ENCODE measurements around the gene CSK. TPM values are rescaled to one million over a fixed set of nuclear protein-coding genes. Genes with fewer than 3 reads are reported as not detected.
A peak's percentile ranks its signal among the peaks of the same experiment; 100 is the strongest.

The CSK gene
- polyA plus RNA-seq, 4 donors: 39.4 to 76.8 (median 53.2) TPM

GRCh38 chr15:74830868-74831267 lies 49.0 kb downstream of the CSK start:
- no peak for FAIRE-seq
- no peak for DNase-seq
- Histone ChIP-seq H3K27me3 (ENCODE audit: control insufficient read depth in 3 of 3, insufficient read depth in 3 of 3, low read length in 3 of 3) (peaks cover 0 to 25% (median 9%) of the 10 kb centered on the region in 3 donors), H3K4me3 (ENCODE audit: low read depth in 1 of 3, low read length in 3 of 3) (no peak overlapping the region), H3K4me1 (ENCODE audit: control insufficient read depth in 3 of 3, insufficient read depth in 2 of 3, low read depth in 1 of 3, low read length in 2 of 3) (peaks cover 0 to 25% (median 3%) of the 10 kb centered on the region in 3 donors), H3K36me3 (ENCODE audit: control insufficient read depth in 3 of 3, insufficient read depth in 2 of 3, low read depth in 1 of 3, low read length in 3 of 3) (peaks cover 0 to 7% (median 0%) of the 10 kb centered on the region in 3 donors), H3K9me3 (ENCODE audit: control insufficient read depth in 2 of 2, insufficient read depth in 1 of 2, low read depth in 1 of 2, low read length in 1 of 2) (no peaks in the 10 kb centered on the region), H3K27ac (ENCODE audit: low read depth in 1 of 3, low read length in 2 of 3) (no peak overlapping the region)
- 16 to 67% (median 38%) methylated on average over 5 of the region's 5 CpGs for WGBS, 3 donors

- Histone ChIP-seq H3K27ac (ENCODE audit: low read depth in 1 of 3, low read length in 2 of 3) (peak overlapping the region; percentile 31 to 50 (median 40)), H3K4me3 (ENCODE audit: low read depth in 1 of 3, low read length in 3 of 3) (no peak overlapping the region), H3K36me3 (ENCODE audit: control insufficient read depth in 3 of 3, insufficient read depth in 2 of 3, low read depth in 1 of 3, low read length in 3 of 3) (peaks cover 0 to 18% (median 5%) of the 10 kb centered on the region in 3 donors), H3K27me3 (ENCODE audit: control insufficient read depth in 3 of 3, insufficient read depth in 3 of 3, low read length in 3 of 3) (peaks cover 0 to 15% (median 9%) of the 10 kb centered on the region in 3 donors), H3K4me1 (ENCODE audit: control insufficient read depth in 3 of 3, insufficient read depth in 2 of 3, low read depth in 1 of 3, low read length in 2 of 3) (peaks cover 0 to 21% (median 3%) of the 10 kb centered on the region in 3 donors), H3K9me3 (ENCODE audit: control insufficient read depth in 2 of 2, insufficient read depth in 1 of 2, low read depth in 1 of 2, low read length in 1 of 2) (no peaks in the 10 kb centered on the region)
- WGBS, 3 donors: 29 to 50% (median 43%) methylated on average over 15 of the region's 15 CpGs
- FAIRE-seq: no peak
- DNase-seq: peak; percentile 68 to 90
Measured at GRCh38 chr15:74831813-74832495, 50.1 kb downstream of the CSK start.

DNA sequence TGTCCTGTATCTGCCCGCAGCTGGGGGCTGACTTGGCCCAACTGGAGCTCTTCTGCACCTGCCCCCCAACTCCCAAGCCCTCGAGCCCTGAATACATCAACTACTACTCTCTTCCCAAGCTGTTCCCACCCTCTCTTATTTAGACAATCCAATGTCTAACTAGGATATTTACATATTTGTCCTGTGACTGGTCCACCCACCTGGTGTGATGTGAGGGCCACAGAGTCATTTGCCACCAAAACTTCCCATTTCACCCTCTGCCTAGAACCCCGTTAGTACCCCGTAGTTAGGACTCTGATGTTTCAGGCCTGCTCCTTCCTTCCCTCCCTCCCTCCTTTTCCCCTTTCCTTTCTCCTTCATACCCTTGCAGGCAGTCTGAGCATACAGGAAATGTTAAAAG lies 50.9 kb downstream of the CSK start:
- Histone ChIP-seq H3K27me3 (ENCODE audit: control insufficient read depth in 3 of 3, insufficient read depth in 3 of 3, low read length in 3 of 3) (peaks cover 0 to 6% (median 6%) of the 10 kb centered on the region in 3 donors), H3K4me3 (ENCODE audit: low read depth in 1 of 3, low read length in 3 of 3) (no peak overlapping the region), H3K36me3 (ENCODE audit: control insufficient read depth in 3 of 3, insufficient read depth in 2 of 3, low read depth in 1 of 3, low read length in 3 of 3) (peaks cover 0 to 27% (median 6%) of the 10 kb centered on the region in 3 donors), H3K4me1 (ENCODE audit: control insufficient read depth in 3 of 3, insufficient read depth in 2 of 3, low read depth in 1 of 3, low read length in 2 of 3) (peaks cover 0 to 21% (median 3%) of the 10 kb centered on the region in 3 donors), H3K9me3 (ENCODE audit: control insufficient read depth in 2 of 2, insufficient read depth in 1 of 2, low read depth in 1 of 2, low read length in 1 of 2) (no peaks in the 10 kb centered on the region), H3K27ac (ENCODE audit: low read depth in 1 of 3, low read length in 2 of 3) (no peak overlapping the region)
- FAIRE-seq: no peak
- WGBS, 3 donors: 29 to 53% (median 48%) methylated on average over 4 of the region's 4 CpGs
- DNase-seq: no peak

- no peaks in the 10 kb centered on the region for H3K9me3 ChIP-seq (ENCODE audit: control insufficient read depth in 2 of 2, insufficient read depth in 1 of 2, low read depth in 1 of 2, low read length in 1 of 2)
- FAIRE-seq (no peak), DNase-seq (no peak)
- H3K4me3 ChIP-seq (ENCODE audit: low read depth in 1 of 3, low read length in 3 of 3): no peak overlapping the region
- peaks cover 0 to 2% (median 0%) of the 10 kb centered on the region in 3 donors for H3K27me3 ChIP-seq (ENCODE audit: control insufficient read depth in 3 of 3, insufficient read depth in 3 of 3, low read length in 3 of 3)
- peaks cover 0 to 21% (median 3%) of the 10 kb centered on the region in 3 donors for H3K4me1 ChIP-seq (ENCODE audit: control insufficient read depth in 3 of 3, insufficient read depth in 2 of 3, low read depth in 1 of 3, low read length in 2 of 3)
- H3K36me3 ChIP-seq (ENCODE audit: control insufficient read depth in 3 of 3, insufficient read depth in 2 of 3, low read depth in 1 of 3, low read length in 3 of 3): peaks cover 2 to 34% (median 6%) of the 10 kb centered on the region in 3 donors
- 57 to 65% (median 60%) methylated on average over 12 of the region's 12 CpGs for WGBS, 3 donors
- H3K27ac ChIP-seq (ENCODE audit: low read depth in 1 of 3, low read length in 2 of 3): no peak overlapping the region
Measured at GRCh38 chr15:74833376-74834107, 51.7 kb downstream of the CSK start.

- no peak overlapping the region for H3K27ac ChIP-seq (ENCODE audit: low read depth in 1 of 3, low read length in 2 of 3)
- H3K36me3 ChIP-seq (ENCODE audit: control insufficient read depth in 3 of 3, insufficient read depth in 2 of 3, low read depth in 1 of 3, low read length in 3 of 3): peaks cover 2 to 52% (median 9%) of the 10 kb centered on the region in 3 donors
- FAIRE-seq (no peak), DNase-seq (peak; percentile 66 to 67)
- no peaks in the 10 kb centered on the region for H3K27me3 ChIP-seq (ENCODE audit: control insufficient read depth in 3 of 3, insufficient read depth in 3 of 3, low read length in 3 of 3)
- peaks cover 0 to 30% (median 3%) of the 10 kb centered on the region in 3 donors for H3K4me1 ChIP-seq (ENCODE audit: control insufficient read depth in 3 of 3, insufficient read depth in 2 of 3, low read depth in 1 of 3, low read length in 2 of 3)
- H3K9me3 ChIP-seq (ENCODE audit: control insufficient read depth in 2 of 2, insufficient read depth in 1 of 2, low read depth in 1 of 2, low read length in 1 of 2): no peaks in the 10 kb centered on the region
- no peak overlapping the region for H3K4me3 ChIP-seq (ENCODE audit: low read depth in 1 of 3, low read length in 3 of 3)
- WGBS, 3 donors: 30 to 37% (median 33%) methylated on average over 5 of the region's 5 CpGs
Measured at GRCh38 chr15:74835312-74835823, 53.5 kb downstream of the CSK start.

DNA sequence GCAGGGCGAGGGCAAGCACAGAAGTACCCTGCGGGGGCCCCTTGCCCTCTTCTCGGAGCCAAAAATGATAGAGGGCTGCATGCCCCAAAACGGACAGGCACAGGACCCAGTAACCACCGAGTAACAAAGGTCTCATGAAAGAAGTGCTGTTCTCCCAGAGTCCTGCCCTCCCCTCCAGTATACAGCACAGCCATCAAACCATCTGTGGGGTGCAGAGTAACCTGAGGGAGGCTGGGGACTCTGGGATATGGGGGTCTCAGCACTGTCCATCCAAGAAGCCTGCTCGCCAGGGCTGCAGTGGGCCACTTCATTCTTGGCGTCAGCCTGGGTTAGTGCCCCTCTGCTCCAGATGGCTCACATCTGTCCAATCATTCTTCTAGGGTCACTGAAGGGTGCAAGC lies 55.0 kb downstream of the CSK start:
- H3K9me3 ChIP-seq (ENCODE audit: control insufficient read depth in 2 of 2, insufficient read depth in 1 of 2, low read depth in 1 of 2, low read length in 1 of 2): no peaks in the 10 kb centered on the region
- WGBS, 3 donors: 80 to 87% (median 84%) methylated on average over 7 of the region's 7 CpGs

GRCh38 chr15:74837482-74838136 lies 55.7 kb downstream of the CSK start:
- H3K4me3 ChIP-seq (ENCODE audit: low read depth in 1 of 3, low read length in 3 of 3): no peak overlapping the region
- DNase-seq: no peak
- H3K4me1 ChIP-seq (ENCODE audit: control insufficient read depth in 3 of 3, insufficient read depth in 2 of 3, low read depth in 1 of 3, low read length in 2 of 3): peaks cover 0 to 32% (median 0%) of the 10 kb centered on the region in 3 donors
- H3K36me3 ChIP-seq (ENCODE audit: control insufficient read depth in 3 of 3, insufficient read depth in 2 of 3, low read depth in 1 of 3, low read length in 3 of 3): peaks cover 2 to 67% (median 9%) of the 10 kb centered on the region in 3 donors
- no peaks in the 10 kb centered on the region for H3K9me3 ChIP-seq (ENCODE audit: control insufficient read depth in 2 of 2, insufficient read depth in 1 of 2, low read depth in 1 of 2, low read length in 1 of 2)
- no peaks in the 10 kb centered on the region for H3K27me3 ChIP-seq (ENCODE audit: control insufficient read depth in 3 of 3, insufficient read depth in 3 of 3, low read length in 3 of 3)
- 80 to 91% (median 83%) methylated on average over 15 of the region's 15 CpGs for WGBS, 3 donors
- H3K27ac ChIP-seq (ENCODE audit: low read depth in 1 of 3, low read length in 2 of 3): no peak overlapping the region
- no peak for FAIRE-seq

More for the DNA sequence above, 55.0 kb downstream of the CSK start:
- Histone ChIP-seq H3K4me3 (ENCODE audit: low read depth in 1 of 3, low read length in 3 of 3) (no peak overlapping the region), H3K27me3 (ENCODE audit: control insufficient read depth in 3 of 3, insufficient read depth in 3 of 3, low read length in 3 of 3) (no peaks in the 10 kb centered on the region), H3K4me1 (ENCODE audit: control insufficient read depth in 3 of 3, insufficient read depth in 2 of 3, low read depth in 1 of 3, low read length in 2 of 3) (peaks cover 0 to 34% (median 3%) of the 10 kb centered on the region in 3 donors), H3K27ac (ENCODE audit: low read depth in 1 of 3, low read length in 2 of 3) (no peak overlapping the region), H3K36me3 (ENCODE audit: control insufficient read depth in 3 of 3, insufficient read depth in 2 of 3, low read depth in 1 of 3, low read length in 3 of 3) (peaks cover 2 to 64% (median 9%) of the 10 kb centered on the region in 3 donors)
- DNase-seq (no peak), FAIRE-seq (no peak)

GRCh38 chr15:74838137-74838516 lies 56.2 kb downstream of the CSK start:
- peaks cover 2 to 67% (median 9%) of the 10 kb centered on the region in 3 donors for H3K36me3 ChIP-seq (ENCODE audit: control insufficient read depth in 3 of 3, insufficient read depth in 2 of 3, low read depth in 1 of 3, low read length in 3 of 3)
- WGBS, 3 donors: 80 to 88% (median 86%) methylated on average over 10 of the region's 10 CpGs
- no peak overlapping the region for H3K4me3 ChIP-seq (ENCODE audit: low read depth in 1 of 3, low read length in 3 of 3)
- H3K27me3 ChIP-seq (ENCODE audit: control insufficient read depth in 3 of 3, insufficient read depth in 3 of 3, low read length in 3 of 3): no peaks in the 10 kb centered on the region
- H3K27ac ChIP-seq (ENCODE audit: low read depth in 1 of 3, low read length in 2 of 3): no peak overlapping the region
- no peaks in the 10 kb centered on the region for H3K9me3 ChIP-seq (ENCODE audit: control insufficient read depth in 2 of 2, insufficient read depth in 1 of 2, low read depth in 1 of 2, low read length in 1 of 2)
- FAIRE-seq: no peak
- no peak for DNase-seq
- peaks cover 0 to 30% (median 0%) of the 10 kb centered on the region in 3 donors for H3K4me1 ChIP-seq (ENCODE audit: control insufficient read depth in 3 of 3, insufficient read depth in 2 of 3, low read depth in 1 of 3, low read length in 2 of 3)

Data from small intestine (tissue), 7 donors.